ENCODE data around the gene HIGD1C. TPM values are rescaled to one million over a fixed set of nuclear protein-coding genes. Genes with fewer than 3 reads are reported as not detected.
"Not testable (repeated sequence)": the region's sequence is repeated elsewhere in the genome, so short reads cannot be mapped to it uniquely, and the experiment has no call there.

The HIGD1C gene
- total RNA-seq, result not detected in 2 replicates

- POLR2A ChIA-PET, result no interaction called here
- Mint-ChIP-seq H3K4me1 (peaks cover 3% of the 10 kb centered on the region), H3K4me3 (no peak within 1 kb of the TSS), H3K36me3 (ENCODE audit: low read depth) (no peaks in the 10 kb centered on the region), H3K27me3 (no peaks in the 10 kb centered on the region), H3K27ac (no peak within 1 kb of the TSS), H3K9me3 (no peaks in the 10 kb centered on the region)
- CTCF ChIA-PET, result no interaction called here
- DNase-seq (no peak), ATAC-seq (ENCODE audit: low read depth) (no peak)
- no peak for TF ChIP-seq CTCF (IDR thresholded peaks at IDR 0.05)
- intact Hi-C loops (cut with micrococcal nuclease), result no loop called here
Measured at GRCh38 chr12:50952510-50952909, at the start of gene HIGD1C. Gene HIGD1C, plus strand, starts transcription at chr12:50952544. Its CDS starts 1,455 bp downstream, at chr12:50953999.

GRCh38 chr12:50908479-50908878, 43.9 kb upstream of the HIGD1C start:
- DNase-seq; ATAC-seq (ENCODE audit: low read depth); CTCF ChIA-PET; H3K4me3 Mint-ChIP-seq; POLR2A ChIA-PET; H3K27ac Mint-ChIP-seq; H3K4me1 Mint-ChIP-seq; intact Hi-C loops (cut with micrococcal nuclease); H3K27me3 Mint-ChIP-seq; H3K36me3 Mint-ChIP-seq (ENCODE audit: low read depth): not testable (repeated sequence)
- H3K9me3 Mint-ChIP-seq, result peaks cover 11% of the 10 kb centered on the region

DNA sequence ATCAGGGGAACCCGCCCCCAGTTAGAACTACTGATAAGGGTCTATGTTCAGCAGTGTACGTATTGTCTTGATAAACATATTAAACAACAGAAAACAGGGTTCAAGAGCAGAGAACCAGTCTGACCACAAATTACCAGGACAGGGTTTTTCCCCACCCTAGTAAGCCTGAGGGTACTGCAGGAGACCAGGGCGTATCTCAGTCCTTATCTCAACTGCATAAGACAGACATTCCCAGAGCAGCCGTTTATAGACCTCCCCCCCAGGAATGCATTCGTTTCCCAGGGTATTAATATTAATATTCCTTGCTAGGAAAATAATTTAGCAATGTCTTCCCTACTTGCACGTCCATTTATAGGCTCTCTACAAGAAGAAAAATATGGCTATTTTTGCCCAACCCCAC, 40.0 kb upstream of the HIGD1C start:
- H3K27me3 Mint-ChIP-seq; H3K27ac Mint-ChIP-seq; H3K36me3 Mint-ChIP-seq (ENCODE audit: low read depth); DNase-seq; H3K4me1 Mint-ChIP-seq; H3K4me3 Mint-ChIP-seq; CTCF ChIA-PET; intact Hi-C loops (cut with micrococcal nuclease); ATAC-seq (ENCODE audit: low read depth): not testable (repeated sequence)
- peaks cover 25% of the 10 kb centered on the region for H3K9me3 Mint-ChIP-seq
- POLR2A ChIA-PET, result interaction anchor here (0.6 to 1.0 kb wide), 2 partner anchors 13 to 126 kb away, joined by 3 to 4 read pairs; a partner anchor contains a TSS

DNA sequence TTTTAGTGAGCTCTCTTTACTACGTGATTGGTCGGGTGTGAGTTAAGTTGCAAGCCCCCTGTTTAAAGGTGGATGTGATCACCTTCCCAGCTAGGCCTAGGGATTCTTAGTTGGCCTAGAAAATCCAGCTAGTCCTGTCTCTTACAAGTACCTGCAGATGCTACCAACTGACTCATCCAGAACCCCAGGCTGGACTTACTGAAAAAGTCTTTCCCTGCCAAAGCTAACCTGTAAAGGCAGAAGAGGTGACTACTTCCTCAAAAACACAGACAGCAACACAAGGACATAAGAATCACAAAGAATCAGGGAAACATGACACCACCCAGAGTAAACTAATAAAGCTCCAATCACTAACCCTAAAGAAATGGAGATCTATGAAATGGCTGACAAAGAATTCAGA, 39.1 kb upstream of the HIGD1C start:
- no peaks in the 10 kb centered on the region for H3K4me1 Mint-ChIP-seq
- H3K27me3 Mint-ChIP-seq, result no peaks in the 10 kb centered on the region
- H3K9me3 Mint-ChIP-seq, result peaks cover 25% of the 10 kb centered on the region
- POLR2A ChIA-PET, result interaction anchor here (0.5 to 1.2 kb wide), 3 partner anchors 10 to 50 kb away, joined by 3 to 4 read pairs (median 3); a partner anchor contains a TSS
- TF ChIP-seq CTCF (IDR thresholded peaks at IDR 0.05), result no peak
- no peaks in the 10 kb centered on the region for H3K36me3 Mint-ChIP-seq (ENCODE audit: low read depth)
- H3K27ac Mint-ChIP-seq, result no peak overlapping the region
- intact Hi-C loops (cut with micrococcal nuclease), result no loop called here
- CTCF ChIA-PET, result no interaction called here
- no peak for ATAC-seq (ENCODE audit: low read depth)
- no peak overlapping the region for H3K4me3 Mint-ChIP-seq
- DNase-seq, result no peak

DNA sequence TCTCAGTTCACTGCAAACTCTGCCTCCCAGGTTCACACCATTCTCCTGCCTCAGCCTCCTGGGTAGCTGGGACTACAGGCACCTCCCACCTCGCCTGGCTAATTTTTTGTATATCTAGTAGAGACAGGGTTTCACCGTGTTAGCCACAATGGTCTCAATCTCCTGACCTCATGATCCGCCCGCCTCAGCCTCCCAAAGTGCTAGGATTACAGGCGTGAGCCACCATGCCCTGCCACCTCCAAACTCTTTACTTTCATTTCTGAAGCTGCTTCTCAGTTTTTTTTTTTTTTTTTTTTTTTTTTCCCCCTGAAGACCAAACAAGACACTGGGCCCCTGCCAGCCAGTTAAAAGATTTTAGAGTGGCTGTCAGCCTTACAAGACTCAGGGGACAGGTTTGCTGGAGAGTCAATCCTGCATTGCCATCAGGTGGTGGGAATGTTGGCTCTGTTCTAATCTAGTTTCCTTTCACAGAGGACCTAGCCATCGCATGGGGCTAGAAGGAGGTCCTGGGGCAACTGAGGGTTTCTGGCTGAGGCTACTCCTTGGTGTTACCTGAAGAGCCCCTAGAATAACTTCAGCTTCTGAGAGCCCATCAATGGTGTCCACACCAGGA, 37.4 kb upstream of the HIGD1C start:
- H3K4me1 Mint-ChIP-seq, result no peaks in the 10 kb centered on the region
- POLR2A ChIA-PET, result no interaction called here
- H3K9me3 Mint-ChIP-seq, result peaks cover 25% of the 10 kb centered on the region
- H3K36me3 Mint-ChIP-seq (ENCODE audit: low read depth), result no peaks in the 10 kb centered on the region
- no peak for ATAC-seq (ENCODE audit: low read depth)
- intact Hi-C loops (cut with micrococcal nuclease), result no loop called here
- H3K27ac Mint-ChIP-seq, result no peak overlapping the region
- no peak for TF ChIP-seq CTCF (IDR thresholded peaks at IDR 0.05)
- no peak overlapping the region for H3K4me3 Mint-ChIP-seq
- CTCF ChIA-PET, result interaction anchor here (0.6 to 0.9 kb wide), 2 partner anchors 10 to 195 kb away, joined by 3 read pairs; a partner anchor contains a TSS
- DNase-seq, result no peak
- H3K27me3 Mint-ChIP-seq, result no peaks in the 10 kb centered on the region

DNA sequence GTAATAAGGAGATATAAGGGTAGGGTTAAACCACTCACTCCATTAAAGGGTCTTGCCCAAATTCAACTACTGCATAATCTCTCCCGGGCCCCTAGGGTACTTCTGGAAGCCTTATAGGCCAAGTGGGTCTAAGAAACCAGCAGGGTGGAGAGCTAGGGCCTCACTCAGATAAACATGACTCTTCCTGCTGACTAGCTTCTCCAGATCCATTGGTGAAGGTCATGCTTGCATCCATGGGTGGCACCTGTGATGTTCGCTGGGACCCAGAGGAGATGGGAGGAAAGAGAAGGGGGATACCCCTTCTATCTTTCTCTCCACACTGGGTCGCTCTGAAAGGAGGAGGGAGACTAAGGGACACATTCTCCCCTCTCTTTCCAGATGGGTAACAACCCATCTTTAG, 36.1 kb upstream of the HIGD1C start:
- H3K9me3 Mint-ChIP-seq, result peaks cover 23% of the 10 kb centered on the region
- ATAC-seq (ENCODE audit: low read depth), result no peak

More for the DNA sequence above, 36.1 kb upstream of the HIGD1C start:
- Mint-ChIP-seq H3K27me3 (no peaks in the 10 kb centered on the region), H3K4me3 (no peak overlapping the region), H3K36me3 (ENCODE audit: low read depth) (no peaks in the 10 kb centered on the region), H3K27ac (no peak overlapping the region), H3K4me1 (peaks cover 7% of the 10 kb centered on the region)
- POLR2A ChIA-PET, result no interaction called here
- CTCF ChIA-PET, result no interaction called here
- no peak for DNase-seq
- no peak for TF ChIP-seq CTCF (IDR thresholded peaks at IDR 0.05)
- intact Hi-C loops (cut with micrococcal nuclease), result no loop called here

Measured in activated B cell treated with CpG ODN at 0.5 μM for 24 hours (primary cell).